Osteocyte (in vitro differentiated cells): ENCODE results near the gene GPHN. TPM values are rescaled to one million over a fixed set of nuclear protein-coding genes. Genes with fewer than 3 reads are reported as not detected.

Experiments
- DNase-seq: peaks from one replicate; pipeline ENCODE4 v3.0.0; 2021; ENCODE audit warnings: mixed read lengths; ENCODE audit not compliant: unreplicated experiment; ENCODE audit errors: extremely low spot score
- H3K27ac Mint-ChIP-seq: one replicate; pipeline ENCODE4 v1.8.0; 2021; ENCODE audit warnings: mild to moderate bottlenecking, mixed read lengths; ENCODE audit not compliant: unreplicated experiment
- H3K27me3 Mint-ChIP-seq: one replicate; pipeline ENCODE4 v1.8.0; 2021; ENCODE audit warnings: mixed read lengths; ENCODE audit not compliant: unreplicated experiment
- H3K36me3 Mint-ChIP-seq: one replicate; pipeline ENCODE4 v1.8.0; 2021; ENCODE audit warnings: mixed read lengths; ENCODE audit not compliant: unreplicated experiment
- H3K4me1 Mint-ChIP-seq: one replicate; pipeline ENCODE4 v1.8.0; 2021; ENCODE audit warnings: mixed read lengths; ENCODE audit not compliant: unreplicated experiment
- H3K4me3 Mint-ChIP-seq: one replicate; pipeline ENCODE4 v1.8.0; 2021; ENCODE audit warnings: mild to moderate bottlenecking, moderate library complexity, mixed read lengths; ENCODE audit not compliant: unreplicated experiment
- H3K9me3 Mint-ChIP-seq: one replicate; pipeline ENCODE4 v1.8.0; 2021; ENCODE audit warnings: mixed read lengths; ENCODE audit not compliant: unreplicated experiment
- total RNA-seq: library from RNA; stranded (reverse); gene quantifications from 2 replicates; pipeline ENCODE4 v1.2.1, GENCODE V29; 2021
- TF ChIP-seq, protein P1 (sequence below): fragments of 200-600 bp; sonication (generic); IDR thresholded peaks from 2 replicates; pipeline ENCODE4 v1.5.0; 2021; ENCODE audit warnings: antibody characterized with exemption, mild to moderate bottlenecking, moderate library complexity

GPHN gene
- total RNA-seq, 1 donor from 2014 or later: 17.7 TPM

- peaks cover 5% of the 10 kb centered on the region for H3K4me1 Mint-ChIP-seq
- TF ChIP-seq, protein P1, sequence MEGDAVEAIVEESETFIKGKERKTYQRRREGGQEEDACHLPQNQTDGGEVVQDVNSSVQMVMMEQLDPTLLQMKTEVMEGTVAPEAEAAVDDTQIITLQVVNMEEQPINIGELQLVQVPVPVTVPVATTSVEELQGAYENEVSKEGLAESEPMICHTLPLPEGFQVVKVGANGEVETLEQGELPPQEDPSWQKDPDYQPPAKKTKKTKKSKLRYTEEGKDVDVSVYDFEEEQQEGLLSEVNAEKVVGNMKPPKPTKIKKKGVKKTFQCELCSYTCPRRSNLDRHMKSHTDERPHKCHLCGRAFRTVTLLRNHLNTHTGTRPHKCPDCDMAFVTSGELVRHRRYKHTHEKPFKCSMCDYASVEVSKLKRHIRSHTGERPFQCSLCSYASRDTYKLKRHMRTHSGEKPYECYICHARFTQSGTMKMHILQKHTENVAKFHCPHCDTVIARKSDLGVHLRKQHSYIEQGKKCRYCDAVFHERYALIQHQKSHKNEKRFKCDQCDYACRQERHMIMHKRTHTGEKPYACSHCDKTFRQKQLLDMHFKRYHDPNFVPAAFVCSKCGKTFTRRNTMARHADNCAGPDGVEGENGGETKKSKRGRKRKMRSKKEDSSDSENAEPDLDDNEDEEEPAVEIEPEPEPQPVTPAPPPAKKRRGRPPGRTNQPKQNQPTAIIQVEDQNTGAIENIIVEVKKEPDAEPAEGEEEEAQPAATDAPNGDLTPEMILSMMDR: no peak
- peaks cover 5% of the 10 kb centered on the region for H3K36me3 Mint-ChIP-seq
- no peak overlapping the region for H3K4me3 Mint-ChIP-seq
- H3K27me3 Mint-ChIP-seq: no peaks in the 10 kb centered on the region
- peaks cover 2% of the 10 kb centered on the region for H3K9me3 Mint-ChIP-seq
- no peak for DNase-seq
- no peak overlapping the region for H3K27ac Mint-ChIP-seq
These were observed 660.1 kb downstream of the GPHN start for GRCh38 chr14:67168110-67168441.

DNA sequence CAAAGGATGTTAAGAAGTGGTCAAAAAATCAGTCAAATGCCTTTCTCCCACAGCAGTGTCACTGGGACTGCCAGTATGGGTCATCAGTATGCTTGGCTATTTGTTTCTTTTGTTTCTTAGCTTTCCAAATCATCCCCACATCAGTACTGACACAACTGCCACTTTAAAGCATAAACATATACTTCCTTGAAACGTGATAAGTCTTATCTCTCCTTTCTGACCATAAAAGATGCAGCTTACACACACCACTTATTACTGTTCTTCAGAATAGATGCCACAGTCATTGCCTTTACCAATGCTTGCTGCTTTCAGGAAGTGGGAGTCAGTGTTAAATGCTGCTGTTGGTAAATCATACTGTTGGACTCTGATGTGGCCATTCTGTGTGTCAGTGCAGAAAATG is 662.7 kb downstream of the GPHN start:
- Mint-ChIP-seq H3K27ac (no peak overlapping the region), H3K4me3 (no peak overlapping the region), H3K36me3 (peaks cover 6% of the 10 kb centered on the region), H3K9me3 (peaks cover 15% of the 10 kb centered on the region), H3K27me3 (no peaks in the 10 kb centered on the region), H3K4me1 (peaks cover 5% of the 10 kb centered on the region)
- TF ChIP-seq, protein P1: no peak
- no peak for DNase-seq

DNA sequence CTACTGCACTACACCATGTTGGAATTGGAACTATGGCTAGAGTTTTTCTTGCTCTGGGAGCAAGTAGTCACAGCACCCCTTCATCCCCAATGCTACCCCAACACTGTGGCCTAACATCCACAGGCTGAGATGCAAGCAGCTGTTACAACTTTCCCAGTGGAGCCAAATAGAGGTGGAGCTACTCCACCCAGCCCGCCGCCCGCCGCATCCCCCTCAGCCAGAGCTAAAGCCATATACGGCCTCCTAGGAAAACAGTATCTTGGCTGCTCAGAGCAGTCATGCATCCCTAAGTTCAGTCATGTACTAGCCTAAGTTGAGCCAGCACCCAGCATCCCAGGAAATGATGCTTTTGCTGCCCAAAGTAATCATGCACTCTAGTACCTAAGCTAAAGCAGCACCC is 664.1 kb downstream of the GPHN start:
- H3K4me1 Mint-ChIP-seq: peaks cover 5% of the 10 kb centered on the region
- H3K9me3 Mint-ChIP-seq: peaks cover 19% of the 10 kb centered on the region
- H3K27me3 Mint-ChIP-seq: no peaks in the 10 kb centered on the region
- DNase-seq: no peak
- TF ChIP-seq, protein P1: no peak
- H3K4me3 Mint-ChIP-seq: no peak overlapping the region
- no peak overlapping the region for H3K27ac Mint-ChIP-seq
- H3K36me3 Mint-ChIP-seq: peaks cover 9% of the 10 kb centered on the region

- no peak overlapping the region for H3K27ac Mint-ChIP-seq
- H3K27me3 Mint-ChIP-seq: no peaks in the 10 kb centered on the region
- peaks cover 23% of the 10 kb centered on the region for H3K9me3 Mint-ChIP-seq
- H3K36me3 Mint-ChIP-seq: peaks cover 12% of the 10 kb centered on the region
- TF ChIP-seq, protein P1: no peak
- no peak for DNase-seq
- H3K4me1 Mint-ChIP-seq: peaks cover 4% of the 10 kb centered on the region
- no peak overlapping the region for H3K4me3 Mint-ChIP-seq
These were observed 664.6 kb downstream of the GPHN start for GRCh38 chr14:67172520-67172919.

DNA sequence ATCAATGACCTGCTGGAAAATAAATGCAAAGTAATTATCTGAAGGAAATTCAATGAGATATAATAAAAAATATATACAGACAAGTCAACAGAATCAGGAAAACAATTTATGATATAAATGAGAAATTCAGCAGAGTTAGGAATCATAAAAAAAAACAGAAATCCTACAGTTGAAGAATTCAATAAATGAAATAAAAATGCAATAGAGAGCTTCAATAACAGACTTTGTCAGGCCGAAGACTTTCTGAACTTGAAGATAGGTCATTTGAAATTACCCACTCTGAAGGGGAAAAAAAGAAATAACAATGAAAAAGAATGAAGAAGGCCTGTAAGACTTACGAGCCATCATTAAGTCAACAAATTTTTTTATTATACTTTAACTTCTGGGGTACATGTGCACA is 665.8 kb downstream of the GPHN start:
- H3K27me3 Mint-ChIP-seq: no peaks in the 10 kb centered on the region
- TF ChIP-seq, protein P1: no peak
- no peaks in the 10 kb centered on the region for H3K4me1 Mint-ChIP-seq
- no peak for DNase-seq
- no peak overlapping the region for H3K4me3 Mint-ChIP-seq
- H3K9me3 Mint-ChIP-seq: peaks cover 32% of the 10 kb centered on the region
- H3K36me3 Mint-ChIP-seq: peaks cover 15% of the 10 kb centered on the region
- no peak overlapping the region for H3K27ac Mint-ChIP-seq
